HEK293 (cell line): ENCODE results near the gene LRRFIP1.

Source experiments
- CTCF ChIA-PET: fragments of 350-600 bp; formaldehyde crosslinking; extraction: SDS; loops from one replicate; lab custom pipeline; 2021; ENCODE audit warnings: antibody characterized with exemption; lab: Yijun Ruan, JAX
- POLR2A ChIA-PET: fragments of 300-600 bp; formaldehyde crosslinking; extraction: SDS; loops from one replicate; lab custom pipeline; 2020; ENCODE audit warnings: antibody characterized with exemption, inconsistent platforms; lab: Yijun Ruan, JAX
- H3K27ac ChIP-seq: fragments of 200-500 bp; sonication (Bioruptor generic); 2 replicates; pipeline ENCODE4 v1.5.1; 2014; ENCODE audit warnings: low read depth, low read length, control low read depth, inconsistent platforms; ENCODE audit errors: extremely low read depth
- H3K36me3 ChIP-seq, 2 experiments: fragments of 200-500 bp in 1 of 2; sonication (Bioruptor generic) in 1 of 2; 1 replicate in 1 of 2; 2 replicates in 1 of 2; pipeline ENCODE4 v1.5.1; 2014 to 2017; ENCODE audit warnings: inconsistent platforms in 2 of 2, low read length in 2 of 2; ENCODE audit not compliant: control insufficient read depth in 2 of 2, insufficient read depth in 1 of 2
- H3K4me1 ChIP-seq: fragments of 200-500 bp; sonication (Bioruptor generic); 2 replicates; pipeline ENCODE4 v1.5.1; 2014; ENCODE audit warnings: mild to moderate bottlenecking, low read length, inconsistent platforms; ENCODE audit not compliant: control insufficient read depth, insufficient read depth
- H3K4me3 ChIP-seq: 2 replicates; pipeline ENCODE4 v1.5.1; 2011; ENCODE audit warnings: low read depth, mild to moderate bottlenecking, control low read depth, low read length, moderate library complexity
- H3K9me3 ChIP-seq: fragments of 200-500 bp; sonication (Bioruptor generic); 2 replicates; pipeline ENCODE4 v1.5.1; 2014; ENCODE audit warnings: low read depth, low read length, inconsistent platforms; ENCODE audit not compliant: control insufficient read depth, insufficient read depth
- FEZF1 ChIP-seq: fragments of 450-650 bp; formaldehyde crosslinking; IDR thresholded peaks from 2 replicates; pipeline ENCODE4 v1.5.1; 2016; ENCODE audit warnings: missing biosample characterization, missing genetic modification characterization
- GLIS1 ChIP-seq: fragments of 450-650 bp; formaldehyde crosslinking; IDR thresholded peaks from 2 replicates; pipeline ENCODE4 v1.5.1; 2016; ENCODE audit warnings: missing biosample characterization, missing genetic modification characterization
- KLF10 ChIP-seq: fragments of 450-650 bp; IDR thresholded peaks from 2 replicates; pipeline ENCODE4 v1.5.1; 2018; ENCODE audit warnings: missing biosample characterization, mild to moderate bottlenecking, missing genetic modification characterization
- PRDM4 ChIP-seq: fragments of 450-650 bp; formaldehyde crosslinking; IDR thresholded peaks from 2 replicates; pipeline ENCODE4 v1.5.1; 2017; ENCODE audit warnings: missing biosample characterization, missing genetic modification characterization
- WT1 ChIP-seq: fragments of 450-650 bp; formaldehyde crosslinking; IDR thresholded peaks from 2 replicates; pipeline ENCODE4 v1.5.1; 2016; ENCODE audit warnings: missing biosample characterization, missing genetic modification characterization
- ZBTB11 ChIP-seq: fragments of 450-650 bp; formaldehyde crosslinking; conservative IDR thresholded peaks from 2 replicates; pipeline ENCODE4 v1.5.1; 2016; ENCODE audit warnings: low read depth, missing biosample characterization, missing genetic modification characterization
- ZBTB20 ChIP-seq: fragments of 450-650 bp; formaldehyde crosslinking; IDR thresholded peaks from 2 replicates; pipeline ENCODE4 v1.5.1; 2016; ENCODE audit warnings: missing biosample characterization, missing genetic modification characterization
- ZBTB8A ChIP-seq: fragments of 450-650 bp; formaldehyde crosslinking; IDR thresholded peaks from 2 replicates; pipeline ENCODE4 v1.5.1; 2016; ENCODE audit warnings: missing biosample characterization, missing genetic modification characterization
- ZNF114 ChIP-seq: fragments of 450-650 bp; formaldehyde crosslinking; IDR thresholded peaks from 2 replicates; pipeline ENCODE4 v1.5.0; 2017; ENCODE audit warnings: missing biosample characterization, missing genetic modification characterization
- ZNF121 ChIP-seq: fragments of 450-650 bp; formaldehyde crosslinking; IDR thresholded peaks from 2 replicates; pipeline ENCODE4 v1.5.1; 2016; ENCODE audit warnings: missing biosample characterization, missing genetic modification characterization
- ZNF140 ChIP-seq: fragments of 450-650 bp; formaldehyde crosslinking; IDR thresholded peaks from 2 replicates; pipeline ENCODE4 v1.5.1; 2016; ENCODE audit warnings: missing biosample characterization, missing genetic modification characterization
- ZNF24 ChIP-seq: fragments of 450-650 bp; formaldehyde crosslinking; IDR thresholded peaks from 2 replicates; pipeline ENCODE4 v1.5.1; 2016; ENCODE audit warnings: missing biosample characterization, missing genetic modification characterization
- ZNF37A ChIP-seq: fragments of 450-650 bp; IDR thresholded peaks from 2 replicates; pipeline ENCODE4 v1.5.1; 2018; ENCODE audit warnings: missing biosample characterization, missing genetic modification characterization
- ZNF391 ChIP-seq: fragments of 450-650 bp; formaldehyde crosslinking; IDR thresholded peaks from 2 replicates; pipeline ENCODE4 v1.5.1; 2016; ENCODE audit warnings: low read depth, missing biosample characterization, missing genetic modification characterization, borderline replicate concordance
- ZNF488 ChIP-seq: fragments of 450-650 bp; formaldehyde crosslinking; IDR thresholded peaks from 2 replicates; pipeline ENCODE4 v1.5.1; 2016; ENCODE audit warnings: missing biosample characterization, missing genetic modification characterization
- ZNF555 ChIP-seq: fragments of 450-650 bp; formaldehyde crosslinking; conservative IDR thresholded peaks from 2 replicates; pipeline ENCODE4 v1.5.1; 2017; ENCODE audit warnings: missing biosample characterization, mild to moderate bottlenecking, missing genetic modification characterization, inconsistent platforms
- ZNF571 ChIP-seq: fragments of 450-650 bp; formaldehyde crosslinking; IDR thresholded peaks from 2 replicates; pipeline ENCODE4 v1.5.0; 2017; ENCODE audit warnings: missing biosample characterization, missing genetic modification characterization
- ZNF600 ChIP-seq: fragments of 450-650 bp; formaldehyde crosslinking; IDR thresholded peaks from 2 replicates; pipeline ENCODE4 v1.5.1; 2016; ENCODE audit warnings: missing biosample characterization, missing genetic modification characterization
- ZNF629 ChIP-seq: fragments of 450-650 bp; formaldehyde crosslinking; IDR thresholded peaks from 2 replicates; pipeline ENCODE4 v1.5.1; 2017; ENCODE audit warnings: missing biosample characterization, missing genetic modification characterization
- ZNF660 ChIP-seq: fragments of 450-650 bp; IDR thresholded peaks from 2 replicates; pipeline ENCODE4 v1.5.1; 2018; ENCODE audit warnings: missing biosample characterization, mild to moderate bottlenecking, missing genetic modification characterization

LRRFIP1 gene

GRCh38 chr2:237731663-237732062, 104.3 kb downstream of the LRRFIP1 start:
- no peak overlapping the region for H3K4me3 ChIP-seq
- no peak for TF ChIP-seq ZBTB11 (tag by site-specific recombination)
- TF ChIP-seq KLF10 (tag by site-specific recombination): 0 out of 2 replicates have a peak, but pooled peaks have one; percentile 15
- 0 out of 2 replicates have a peak, but pooled peaks have one; percentile 22 for TF ChIP-seq ZNF660
- peak; percentile 79 for TF ChIP-seq ZBTB8A (tag by site-specific recombination)
- TF ChIP-seq, all 188 proteins: peak for 3
- ChIA-PET CTCF (interaction anchor here (0.5 to 6.2 kb wide), 7 partner anchors 9 to 319 kb away, joined by 3 to 35 read pairs (median 3); no protein-coding TSS in a partner anchor), POLR2A (interaction anchor here (0.6 to 0.7 kb wide), 2 partner anchors 21 to 32 kb away, joined by 5 to 6 read pairs; no protein-coding TSS in a partner anchor)
- Histone ChIP-seq H3K27ac (no peak overlapping the region), H3K4me1 (peaks cover 29% of the 10 kb centered on the region), H3K36me3 (peaks cover 0 to 9% of the 10 kb centered on the region in 2 experiments; a peak in 1 of 3 replicates), H3K9me3 (no peaks in the 10 kb centered on the region)

- no peak overlapping the region for H3K4me3 ChIP-seq
- H3K27ac ChIP-seq: no peak overlapping the region
- H3K36me3 ChIP-seq: peaks cover 0 to 9% of the 10 kb centered on the region in 2 experiments; a peak in 1 of 3 replicates
- H3K9me3 ChIP-seq: no peaks in the 10 kb centered on the region
- TF ChIP-seq ZBTB20 (tag by site-specific recombination): no peak
- no peak for TF ChIP-seq ZNF555 (tag by site-specific recombination)
- 0 out of 2 replicates have a peak, but pooled peaks have one; percentile 12 for TF ChIP-seq ZNF24 (tag by site-specific recombination)
- no peak for TF ChIP-seq ZNF571
- TF ChIP-seq ZNF37A (tag by site-specific recombination): no peak
- TF ChIP-seq, all 188 proteins: peak for 1
- CTCF ChIA-PET: interaction anchor here (0.5 to 6.2 kb wide), 4 partner anchors 13 to 58 kb away, joined by 4 to 35 read pairs (median 5); no protein-coding TSS in a partner anchor
- POLR2A ChIA-PET: interaction anchor here (0.6 kb wide), 1 partner anchor 32 kb away, joined by 5 read pairs; no protein-coding TSS in a partner anchor
- H3K4me1 ChIP-seq: peaks cover 27% of the 10 kb centered on the region
Observed at GRCh38 chr2:237732070-237732469, 104.7 kb downstream of the LRRFIP1 start.

- peaks cover 21% of the 10 kb centered on the region for H3K4me1 ChIP-seq
- no peak overlapping the region for H3K4me3 ChIP-seq
- TF ChIP-seq GLIS1 (peak; percentile 19; the same call in 1 of the 2 replicates), ZNF391 (tag by site-specific recombination) (no peak)
- H3K27ac ChIP-seq: no peak overlapping the region
- ChIA-PET POLR2A (no interaction called here), CTCF (interaction anchor here (0.5 to 6.2 kb wide), 4 partner anchors 13 to 221 kb away, joined by 3 to 35 read pairs (median 5); no protein-coding TSS in a partner anchor)
- H3K9me3 ChIP-seq: no peaks in the 10 kb centered on the region
- peaks cover 0 to 13% of the 10 kb centered on the region in 2 experiments; a peak in 1 of 3 replicates for H3K36me3 ChIP-seq
Observed at GRCh38 chr2:237732790-237733381, 105.5 kb downstream of the LRRFIP1 start.

GRCh38 chr2:237733677-237734300, 106.4 kb downstream of the LRRFIP1 start:
- no peak overlapping the region for H3K4me3 ChIP-seq
- CTCF ChIA-PET: interaction anchor here (0.6 to 6.2 kb wide), 5 partner anchors 12 to 221 kb away, joined by 3 to 35 read pairs (median 3); no protein-coding TSS in a partner anchor

More at GRCh38 chr2:237733677-237734300, 106.4 kb downstream of the LRRFIP1 start:
- TF ChIP-seq ZNF600 (tag by site-specific recombination): no peak
- TF ChIP-seq PRDM4 (tag by site-specific recombination): no peak
- no peak for TF ChIP-seq ZNF629
- TF ChIP-seq ZNF488 (tag by site-specific recombination): no peak
- TF ChIP-seq ZNF114: no peak
- TF ChIP-seq WT1 (tag by site-specific recombination): no peak
- peak; percentile 15; the same call in 1 of the 2 replicates for TF ChIP-seq FEZF1 (tag by site-specific recombination)
- TF ChIP-seq ZNF140 (tag by site-specific recombination): no peak
- TF ChIP-seq ZNF121: no peak
- H3K36me3 ChIP-seq: peaks cover 0 to 13% of the 10 kb centered on the region in 2 experiments; a peak in 1 of 3 replicates
- H3K9me3 ChIP-seq: no peaks in the 10 kb centered on the region
- H3K27ac ChIP-seq: no peak overlapping the region
- H3K4me1 ChIP-seq: peaks cover 21% of the 10 kb centered on the region
- POLR2A ChIA-PET: no interaction called here
